DND-41 (cell line): ENCODE data around the gene KLK5.

Experiments
- EZH2 ChIP-seq: IDR thresholded peaks from 3 replicates; pipeline ENCODE4 v1.6.1; 2012; ENCODE audit warnings: borderline replicate concordance, low read depth, mild to moderate bottlenecking, moderate library complexity, low read length, inconsistent platforms; ENCODE audit not compliant: severe bottlenecking
- TF ChIP-seq, protein P1 (sequence below): IDR thresholded peaks from 2 replicates; pipeline ENCODE4 v1.5.1; 2012; ENCODE audit warnings: borderline replicate concordance, low read length, moderate library complexity, mild to moderate bottlenecking; ENCODE audit not compliant: poor library complexity, severe bottlenecking; ENCODE audit errors: extremely low read depth

DNA sequence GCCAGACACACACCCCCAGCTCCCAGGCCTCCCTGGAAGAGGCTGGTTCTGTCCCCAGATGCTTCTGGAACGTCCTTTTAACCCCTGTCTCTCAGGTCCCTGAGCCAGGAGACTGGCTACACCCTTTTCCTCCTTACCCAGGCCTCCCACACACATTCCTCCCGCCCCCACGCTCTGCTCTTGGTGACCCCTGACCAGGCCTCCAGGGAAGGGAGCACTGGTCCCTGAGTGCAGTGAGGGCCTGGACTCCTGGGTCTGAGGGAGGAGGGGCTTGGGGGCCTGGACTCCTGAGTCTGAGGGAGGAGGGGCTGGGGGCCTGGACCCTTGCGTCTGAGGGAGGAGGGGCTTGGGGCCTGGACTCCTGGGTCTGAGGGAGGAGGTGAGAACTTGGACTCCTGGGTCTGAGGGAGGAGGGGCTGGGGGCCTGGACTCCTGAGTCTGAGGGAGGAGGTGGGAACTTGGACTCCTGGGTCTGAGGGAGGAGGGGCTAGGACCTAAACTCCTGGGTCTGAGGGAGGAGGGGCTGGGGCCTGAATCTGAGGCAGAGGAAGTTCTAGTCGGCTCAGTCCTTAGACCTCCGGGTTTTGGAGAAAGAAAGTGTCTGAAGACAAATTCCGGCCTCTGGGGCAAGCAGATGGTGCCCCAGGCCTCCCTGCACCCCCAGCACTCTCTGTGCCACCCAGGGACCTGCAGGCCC lies 16.0 kb upstream of the KLK5 start:
- TF ChIP-seq, protein P1, sequence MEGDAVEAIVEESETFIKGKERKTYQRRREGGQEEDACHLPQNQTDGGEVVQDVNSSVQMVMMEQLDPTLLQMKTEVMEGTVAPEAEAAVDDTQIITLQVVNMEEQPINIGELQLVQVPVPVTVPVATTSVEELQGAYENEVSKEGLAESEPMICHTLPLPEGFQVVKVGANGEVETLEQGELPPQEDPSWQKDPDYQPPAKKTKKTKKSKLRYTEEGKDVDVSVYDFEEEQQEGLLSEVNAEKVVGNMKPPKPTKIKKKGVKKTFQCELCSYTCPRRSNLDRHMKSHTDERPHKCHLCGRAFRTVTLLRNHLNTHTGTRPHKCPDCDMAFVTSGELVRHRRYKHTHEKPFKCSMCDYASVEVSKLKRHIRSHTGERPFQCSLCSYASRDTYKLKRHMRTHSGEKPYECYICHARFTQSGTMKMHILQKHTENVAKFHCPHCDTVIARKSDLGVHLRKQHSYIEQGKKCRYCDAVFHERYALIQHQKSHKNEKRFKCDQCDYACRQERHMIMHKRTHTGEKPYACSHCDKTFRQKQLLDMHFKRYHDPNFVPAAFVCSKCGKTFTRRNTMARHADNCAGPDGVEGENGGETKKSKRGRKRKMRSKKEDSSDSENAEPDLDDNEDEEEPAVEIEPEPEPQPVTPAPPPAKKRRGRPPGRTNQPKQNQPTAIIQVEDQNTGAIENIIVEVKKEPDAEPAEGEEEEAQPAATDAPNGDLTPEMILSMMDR: no peak
- no peak for TF ChIP-seq EZH2
